GDM1 (cell line): ENCODE data around the gene NPEPL1.
"Not testable (repeated sequence)": the region's sequence is repeated elsewhere in the genome, so short reads cannot be mapped to it uniquely, and the experiment has no call there.

Experiments used
- DNase-seq: peaks from one replicate; lab custom pipeline; 2025; lab: John Stamatoyannopoulos, UW

Gene NPEPL1

DNA sequence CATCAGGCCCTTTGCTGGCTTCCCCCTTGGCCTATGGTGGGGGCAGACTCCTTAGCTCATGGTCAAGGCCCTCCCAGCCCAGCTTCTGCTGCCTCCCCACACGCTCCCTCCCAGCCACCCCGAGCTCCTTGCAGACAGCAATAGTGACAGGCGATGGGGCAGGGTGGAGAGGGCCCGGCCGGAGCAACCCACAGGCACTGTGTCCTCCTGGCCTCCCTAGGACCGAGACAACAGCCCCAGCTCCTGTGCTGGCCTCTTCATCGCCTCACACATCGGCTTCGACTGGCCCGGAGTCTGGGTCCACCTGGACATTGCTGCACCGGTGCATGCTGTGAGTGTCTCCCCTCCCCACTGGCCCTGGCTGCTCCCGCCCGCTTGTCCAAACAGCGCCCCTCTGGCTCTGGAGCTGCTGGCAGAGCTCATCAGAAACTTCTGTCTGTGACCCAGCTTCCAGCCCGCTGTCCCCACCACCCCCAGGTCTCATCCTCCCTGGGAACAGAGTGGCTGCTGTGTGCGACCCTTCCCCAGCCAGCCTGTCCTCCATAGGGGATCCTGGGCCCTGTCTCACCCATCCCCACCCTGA lies 21.8 kb downstream of the NPEPL1 start:
- DNase-seq: no peak

DNA sequence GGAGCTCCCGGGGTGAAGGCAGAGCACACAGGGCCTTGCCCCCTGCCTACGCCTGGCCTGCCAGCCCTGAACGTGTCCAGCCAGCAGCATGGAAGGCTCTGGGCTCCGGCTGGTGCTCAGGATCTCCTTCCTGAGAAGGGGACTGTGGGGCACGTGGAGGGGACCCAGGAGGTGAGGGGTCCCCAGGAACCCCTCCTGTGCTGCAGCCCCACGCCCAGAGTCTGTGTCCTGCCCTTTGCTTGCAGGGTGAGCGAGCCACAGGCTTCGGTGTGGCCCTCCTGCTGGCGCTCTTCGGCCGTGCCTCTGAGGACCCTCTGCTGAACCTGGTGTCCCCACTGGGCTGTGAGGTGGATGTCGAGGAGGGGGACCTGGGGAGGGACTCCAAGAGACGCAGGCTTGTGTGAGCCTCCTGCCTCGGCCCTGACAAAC lies 22.3 kb downstream of the NPEPL1 start:
- no peak for DNase-seq

DNA sequence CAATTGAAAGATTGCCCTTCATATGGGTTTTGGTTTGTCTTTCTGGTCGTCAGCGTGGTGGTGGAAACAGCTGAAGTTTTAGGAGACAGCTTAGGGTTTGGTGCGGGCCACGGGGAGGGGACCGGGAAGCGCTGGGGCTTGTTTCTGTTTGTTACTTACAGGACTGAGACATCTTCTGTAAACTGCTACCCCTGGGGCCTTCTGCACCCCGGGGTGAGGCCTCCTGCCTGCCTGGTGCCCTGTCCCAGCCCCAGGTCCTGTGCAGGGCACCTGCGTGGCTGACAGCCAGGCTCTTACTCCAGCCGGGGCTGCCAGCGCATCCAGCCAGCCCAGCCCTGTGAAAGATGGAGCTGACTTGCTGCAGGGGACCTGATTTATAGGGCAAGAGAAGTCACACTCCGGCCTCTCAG lies 22.8 kb downstream of the NPEPL1 start:
- DNase-seq: no peak

DNA sequence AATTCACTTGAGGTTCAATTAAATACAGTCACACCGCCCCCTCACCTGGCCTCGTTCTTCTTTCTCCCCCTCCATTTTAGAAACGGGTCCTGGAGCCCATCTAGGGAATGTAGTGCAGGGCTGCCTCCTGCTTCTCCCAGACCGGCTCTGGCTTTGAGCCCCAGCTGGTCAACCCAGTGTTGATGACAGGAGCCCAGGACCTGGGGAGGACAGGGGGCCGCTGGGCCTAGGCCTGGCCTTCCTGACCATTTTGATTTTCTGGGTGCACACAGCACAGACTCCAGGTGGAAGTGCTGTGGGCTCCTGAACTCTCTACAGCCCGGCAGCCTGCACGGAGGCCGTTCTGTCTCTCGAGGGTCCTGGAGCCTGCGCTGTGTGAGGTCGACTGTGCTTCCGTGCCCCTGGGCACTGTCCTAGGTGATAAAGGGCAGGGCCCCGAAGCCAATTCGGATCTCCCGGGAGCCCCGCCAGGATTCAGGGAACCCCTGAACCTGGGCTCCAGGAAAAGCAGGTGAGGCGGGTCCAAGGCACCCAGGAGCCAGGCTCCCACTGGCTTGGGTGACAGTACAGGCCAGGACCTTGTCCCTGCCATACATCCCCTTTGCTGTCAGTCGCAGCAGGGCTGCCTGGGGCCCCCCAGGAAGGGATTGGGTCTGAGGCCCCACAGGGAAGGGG lies 23.3 kb downstream of the NPEPL1 start:
- DNase-seq: no peak

DNA sequence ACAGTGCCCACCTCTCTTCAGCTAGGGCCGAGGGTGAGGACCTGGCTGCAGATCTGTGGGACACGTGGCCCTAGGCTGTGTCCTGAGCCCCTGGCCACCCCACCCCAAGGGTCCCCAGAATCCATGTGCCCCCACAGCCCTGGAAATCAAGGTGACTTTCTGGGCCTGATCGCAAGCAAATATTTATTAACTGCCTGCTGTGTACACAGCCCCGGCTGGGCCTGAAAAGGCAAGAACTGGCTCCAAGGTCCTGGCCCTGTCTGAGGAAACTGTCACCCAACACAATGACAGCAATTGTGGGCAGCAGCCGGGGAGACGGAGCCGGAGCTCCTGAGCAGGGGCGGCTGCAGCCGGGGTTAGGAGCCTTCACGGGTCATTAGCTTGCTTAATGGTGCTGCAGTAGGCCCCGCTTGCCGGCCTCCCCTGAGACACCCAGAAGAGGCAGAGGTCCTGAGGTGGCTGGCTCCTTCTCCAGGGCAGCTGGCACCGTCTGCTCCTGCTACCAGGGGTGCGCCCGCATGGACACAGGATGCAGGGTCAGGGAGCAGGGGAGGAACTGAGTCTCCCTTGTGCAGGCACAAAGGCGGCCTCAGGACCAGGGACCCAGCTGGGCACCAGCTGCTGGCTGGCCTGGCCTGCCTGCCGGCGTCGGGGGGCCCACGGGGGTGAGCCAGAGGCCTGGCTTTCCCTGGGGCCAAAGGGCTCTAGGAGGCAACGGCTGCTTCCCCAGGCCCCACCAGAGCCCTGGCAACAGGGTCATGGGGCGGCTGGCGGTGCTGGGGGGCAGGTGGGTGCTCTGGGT lies 24.1 kb downstream of the NPEPL1 start:
- DNase-seq: no peak

DNA sequence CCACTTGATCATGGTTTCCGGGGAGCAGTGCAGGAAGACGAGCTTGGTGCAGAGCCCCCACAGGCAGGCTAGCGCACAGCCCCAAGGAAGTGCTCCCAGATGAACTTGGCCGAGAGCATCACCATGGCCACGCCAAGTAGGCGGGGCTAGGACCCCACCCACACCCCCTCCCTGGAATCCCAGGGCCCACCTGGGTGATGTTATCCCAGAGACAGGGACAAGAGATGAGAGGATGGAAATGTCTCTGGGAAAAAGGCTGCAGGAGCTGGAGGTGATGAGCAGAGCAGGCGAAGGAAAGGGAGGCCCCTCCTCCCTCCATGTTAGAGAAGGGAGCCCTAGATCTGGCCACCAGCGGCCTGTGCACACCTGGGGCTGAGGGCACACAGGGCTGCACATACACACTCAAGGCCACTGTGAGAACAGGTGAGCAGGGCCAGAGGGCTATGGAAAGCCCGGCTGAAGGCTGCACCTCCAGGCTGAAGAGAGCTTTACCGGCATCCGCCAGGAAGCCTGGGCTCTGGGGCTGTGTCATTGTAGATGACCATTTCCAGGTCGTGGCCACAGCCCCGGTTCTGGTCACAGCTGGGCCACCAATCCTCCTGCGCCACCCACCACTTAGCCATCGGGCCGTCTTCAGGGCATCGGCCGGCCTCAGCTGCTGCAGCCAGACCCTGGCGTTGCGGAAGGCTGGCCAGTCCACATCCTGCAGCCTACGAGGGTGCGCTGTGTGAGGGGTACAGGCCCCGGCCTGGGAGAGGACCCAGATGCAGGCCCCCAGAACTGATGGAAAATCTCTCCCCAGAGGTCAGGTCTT lies 24.9 kb downstream of the NPEPL1 start:
- no peak for DNase-seq

DNA sequence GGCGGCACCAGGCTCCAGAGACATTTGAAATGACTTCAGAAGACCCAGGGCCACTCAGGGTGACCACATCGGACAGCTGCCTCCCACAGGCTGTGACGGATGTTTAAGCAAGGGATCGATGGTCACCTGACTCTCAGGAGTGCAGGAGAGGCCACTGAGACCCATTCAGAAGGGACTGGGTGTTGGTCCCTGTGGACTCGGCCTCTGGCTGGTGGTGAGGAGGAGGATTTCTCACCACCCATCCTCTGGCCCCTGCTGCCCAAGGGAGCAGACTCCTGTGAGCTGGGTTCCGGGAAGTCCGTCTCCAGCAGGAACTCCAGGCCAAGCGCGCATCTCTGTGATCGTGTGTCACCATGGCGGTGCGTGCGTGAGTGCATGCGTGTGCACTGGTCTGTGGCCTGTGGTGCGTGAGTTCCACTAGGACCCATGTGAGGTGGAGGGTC lies 25.5 kb downstream of the NPEPL1 start:
- no peak for DNase-seq

DNA sequence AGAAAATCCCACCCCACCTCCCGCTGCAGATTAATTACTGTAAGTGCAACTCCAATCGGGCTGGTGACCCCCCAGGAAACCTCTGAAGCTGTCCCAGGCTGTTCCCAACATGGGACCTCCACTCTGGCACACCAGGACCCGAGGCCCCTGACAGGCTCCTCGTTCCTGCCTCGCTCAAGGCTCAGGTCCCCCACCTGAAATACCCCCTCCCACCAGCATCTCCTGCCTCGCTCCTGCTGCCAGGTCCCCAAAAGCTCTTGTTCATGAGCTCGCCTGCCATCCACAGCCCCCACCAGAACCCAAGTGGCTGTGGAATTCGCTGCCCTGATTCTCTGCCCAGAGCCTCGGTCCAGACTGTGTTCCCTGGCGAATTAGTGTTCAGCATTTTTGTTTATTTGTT lies 26.1 kb downstream of the NPEPL1 start:
- DNase-seq: no peak

DNA sequence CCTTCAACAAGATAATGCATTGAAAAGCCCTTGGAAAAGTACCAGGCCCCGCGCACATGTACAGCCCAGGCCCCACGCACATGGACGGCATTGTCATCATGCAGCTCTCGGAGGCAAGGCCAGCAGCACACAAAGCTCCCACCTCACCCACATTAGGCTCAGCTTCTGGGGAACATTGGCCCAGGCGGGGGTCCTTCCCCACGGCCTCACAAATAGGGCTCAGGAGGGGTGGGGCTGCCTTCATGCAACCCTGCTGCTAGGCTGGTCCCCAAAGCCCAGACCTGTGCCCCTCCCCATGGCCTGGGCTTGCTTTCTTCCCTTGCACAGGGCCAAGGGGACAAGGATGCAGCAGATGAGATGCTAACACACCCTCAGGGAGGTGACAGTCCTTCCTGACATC lies 26.7 kb downstream of the NPEPL1 start:
- DNase-seq: no peak

DNA sequence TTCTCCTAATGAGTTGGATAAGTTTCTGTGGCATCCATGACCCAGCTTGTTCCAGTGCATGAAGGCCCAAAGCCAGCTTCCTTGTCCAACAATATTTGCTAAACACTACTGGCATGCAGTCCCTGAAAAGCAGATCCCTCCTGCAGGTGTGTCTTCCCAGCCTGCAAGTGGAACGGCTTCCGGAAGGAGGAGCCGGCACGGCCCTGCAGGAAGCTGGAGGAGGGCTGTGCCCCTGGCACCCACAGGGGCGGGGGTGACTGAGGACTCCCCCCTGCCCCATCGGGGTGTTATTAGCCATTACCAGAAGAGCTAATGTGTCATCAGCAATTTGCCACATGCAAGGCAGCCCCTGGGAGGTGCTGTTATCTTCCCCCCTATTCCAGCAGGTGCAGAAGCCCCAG lies 27.4 kb downstream of the NPEPL1 start:
- DNase-seq: no peak

DNA sequence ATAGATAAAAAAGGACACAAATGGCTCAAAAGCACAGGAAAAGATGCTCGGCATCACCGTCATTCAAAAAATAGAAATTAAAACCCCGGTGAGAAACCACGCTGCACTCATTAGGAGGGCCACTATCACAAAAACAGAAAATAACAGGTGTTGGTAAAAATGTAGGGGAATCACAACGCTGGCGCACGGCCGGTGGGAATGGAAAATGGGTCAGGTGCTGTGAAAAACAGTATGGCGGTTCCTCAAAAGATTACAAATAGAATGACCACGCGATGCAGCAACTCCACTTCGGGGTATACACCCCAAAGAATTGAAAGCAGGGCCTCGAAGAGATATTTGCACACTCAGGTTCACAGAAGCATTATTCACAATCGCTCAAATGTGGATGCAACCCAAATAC lies 28.3 kb downstream of the NPEPL1 start:
- DNase-seq: no peak

DNA sequence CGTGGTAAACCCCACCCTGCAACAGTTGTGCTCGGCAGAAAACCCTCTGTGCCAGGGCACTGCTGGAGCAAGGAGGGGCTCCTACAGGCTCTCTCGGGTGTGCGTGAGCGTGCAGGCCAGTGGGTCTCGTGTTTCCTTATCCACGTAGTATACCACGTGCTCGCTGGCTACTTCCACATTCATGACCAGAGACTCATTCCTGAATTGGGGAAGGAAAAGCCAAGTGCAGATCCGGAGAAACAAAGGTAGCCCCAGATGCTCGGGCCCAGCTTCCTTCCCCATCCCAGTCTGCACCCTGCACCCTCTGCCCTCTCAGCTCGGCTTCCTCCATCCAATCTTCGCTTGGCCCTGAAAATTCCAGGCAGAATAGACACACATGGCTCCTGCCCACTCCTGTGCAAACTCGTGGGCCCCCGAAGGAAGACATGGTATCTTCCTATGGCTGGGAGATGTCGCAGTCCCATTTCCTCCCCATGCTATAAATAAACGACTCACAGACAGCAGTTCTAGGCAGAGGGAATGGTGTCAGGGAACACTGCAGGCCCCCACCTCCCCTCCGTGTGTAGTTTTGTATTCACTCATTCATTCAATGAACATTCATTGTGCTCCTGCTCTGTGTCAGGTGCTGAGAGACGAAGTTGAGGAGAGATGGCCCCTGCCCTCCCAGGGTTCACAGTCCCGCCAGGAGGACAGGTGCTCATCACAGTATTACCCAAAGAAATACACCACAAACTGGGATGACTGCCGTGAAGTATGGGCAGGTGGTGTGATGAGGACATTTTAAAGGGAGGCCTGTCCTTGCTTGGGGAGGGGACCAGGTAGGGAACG lies 29.6 kb downstream of the NPEPL1 start:
- DNase-seq: no peak

DNA sequence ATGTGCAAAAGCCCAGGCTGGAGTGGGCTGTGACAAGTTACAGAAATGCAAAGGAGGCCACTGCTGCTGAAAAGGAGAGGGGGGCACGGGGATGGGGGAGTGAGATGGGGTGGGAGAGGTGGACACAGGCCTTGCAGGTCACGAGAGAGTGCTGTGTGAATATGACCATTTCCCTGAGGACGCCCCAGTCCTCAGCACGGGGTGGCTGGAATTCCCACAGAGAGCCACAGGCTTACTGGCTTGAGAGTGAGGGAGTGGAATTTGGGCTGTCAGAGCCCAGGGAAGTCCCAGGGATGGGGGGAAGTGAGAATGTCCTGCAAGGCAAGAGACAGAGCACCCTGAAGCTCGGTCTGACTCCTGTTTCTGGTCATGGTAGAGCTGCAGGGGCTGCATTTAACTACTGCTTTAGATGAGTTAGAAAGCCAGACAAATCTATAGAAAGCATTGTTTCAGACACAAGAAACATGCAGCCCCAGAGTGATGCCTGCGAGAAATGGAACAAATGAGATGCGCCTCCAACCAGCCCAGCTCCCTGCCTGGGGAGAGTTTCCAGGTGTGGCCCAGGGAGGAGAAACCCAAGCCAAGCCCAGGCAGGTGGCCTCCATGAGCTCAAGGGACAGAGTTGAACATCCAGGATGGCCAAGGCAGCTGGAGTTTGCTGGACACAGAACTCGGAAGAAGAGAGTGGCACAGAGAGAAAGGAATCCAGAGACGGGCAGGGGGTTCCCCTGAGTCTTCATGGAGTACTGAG lies 30.5 kb downstream of the NPEPL1 start:
- DNase-seq: no peak

DNA sequence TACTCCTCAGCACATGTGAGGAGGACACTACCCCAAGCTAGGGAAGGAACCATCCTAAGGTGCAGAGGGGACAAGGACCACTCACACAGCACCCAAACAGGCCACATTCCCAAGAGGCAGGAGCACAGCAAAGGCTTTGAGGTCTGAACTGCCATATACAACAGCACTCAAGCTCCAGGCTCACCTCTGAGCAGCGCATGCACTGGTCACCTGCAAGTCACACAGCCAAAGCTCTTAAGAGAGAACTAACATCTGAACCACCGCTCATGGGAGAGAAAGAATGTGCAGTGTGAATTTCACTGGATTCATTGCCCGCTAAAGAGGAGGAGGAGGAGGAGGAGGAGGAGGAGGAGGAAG lies 31.0 kb downstream of the NPEPL1 start:
- no peak for DNase-seq

DNA sequence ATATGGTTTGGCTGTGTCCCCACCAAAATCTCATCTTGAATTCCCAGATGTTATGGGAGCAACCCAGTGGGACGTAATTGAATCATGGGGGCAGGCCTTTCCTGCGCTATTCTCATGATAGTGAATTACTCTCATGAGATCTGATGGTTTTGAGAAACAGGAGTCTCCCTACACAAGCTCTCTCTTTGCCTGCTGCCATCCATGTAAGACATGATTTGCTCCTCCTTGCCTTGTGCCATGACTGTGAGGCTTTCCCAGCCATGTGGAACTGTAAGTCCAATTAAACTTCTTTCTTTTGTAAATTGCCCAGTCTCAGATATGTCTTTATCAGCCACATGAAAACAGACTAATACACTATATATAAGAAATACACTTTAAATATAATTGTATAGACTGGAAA lies 33.6 kb downstream of the NPEPL1 start:
- DNase-seq: not testable (repeated sequence)

DNA sequence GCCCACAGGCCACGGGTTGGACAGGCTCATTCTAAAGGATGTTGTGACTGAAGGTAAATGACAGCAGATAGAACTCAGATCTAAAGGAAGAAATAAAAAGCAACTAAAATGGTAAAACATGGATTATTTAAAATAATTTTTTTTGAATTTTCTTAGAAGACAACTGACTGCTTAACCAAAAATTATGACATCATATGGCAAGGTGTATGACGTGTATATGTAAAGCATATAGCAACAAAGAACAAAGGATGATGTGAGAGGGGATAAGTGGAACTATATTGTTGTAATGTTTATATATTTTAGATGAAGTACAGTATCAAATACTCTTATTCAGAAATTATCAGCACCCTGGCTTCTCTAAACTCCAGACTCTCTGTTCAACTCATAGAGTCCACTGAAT lies 38.6 kb downstream of the NPEPL1 start:
- DNase-seq: no peak

DNA sequence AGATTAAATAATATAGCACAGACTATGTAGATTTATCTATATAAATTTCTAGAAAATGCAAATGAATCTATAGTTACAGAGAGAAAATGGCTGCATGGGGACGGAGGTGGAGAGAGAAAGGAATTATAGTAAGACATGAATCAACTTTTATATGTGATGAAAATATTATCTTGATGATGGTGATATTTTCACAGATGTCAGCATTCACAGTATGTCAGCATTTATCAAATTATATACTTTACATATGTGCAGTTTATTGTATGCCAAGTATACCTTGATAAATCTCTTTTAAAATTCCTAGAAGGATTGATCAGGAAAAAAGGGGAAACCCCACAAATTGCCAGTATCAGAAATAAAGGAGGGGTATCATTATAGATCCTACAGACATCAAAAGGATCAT lies 44.6 kb downstream of the NPEPL1 start:
- DNase-seq: no peak

DNA sequence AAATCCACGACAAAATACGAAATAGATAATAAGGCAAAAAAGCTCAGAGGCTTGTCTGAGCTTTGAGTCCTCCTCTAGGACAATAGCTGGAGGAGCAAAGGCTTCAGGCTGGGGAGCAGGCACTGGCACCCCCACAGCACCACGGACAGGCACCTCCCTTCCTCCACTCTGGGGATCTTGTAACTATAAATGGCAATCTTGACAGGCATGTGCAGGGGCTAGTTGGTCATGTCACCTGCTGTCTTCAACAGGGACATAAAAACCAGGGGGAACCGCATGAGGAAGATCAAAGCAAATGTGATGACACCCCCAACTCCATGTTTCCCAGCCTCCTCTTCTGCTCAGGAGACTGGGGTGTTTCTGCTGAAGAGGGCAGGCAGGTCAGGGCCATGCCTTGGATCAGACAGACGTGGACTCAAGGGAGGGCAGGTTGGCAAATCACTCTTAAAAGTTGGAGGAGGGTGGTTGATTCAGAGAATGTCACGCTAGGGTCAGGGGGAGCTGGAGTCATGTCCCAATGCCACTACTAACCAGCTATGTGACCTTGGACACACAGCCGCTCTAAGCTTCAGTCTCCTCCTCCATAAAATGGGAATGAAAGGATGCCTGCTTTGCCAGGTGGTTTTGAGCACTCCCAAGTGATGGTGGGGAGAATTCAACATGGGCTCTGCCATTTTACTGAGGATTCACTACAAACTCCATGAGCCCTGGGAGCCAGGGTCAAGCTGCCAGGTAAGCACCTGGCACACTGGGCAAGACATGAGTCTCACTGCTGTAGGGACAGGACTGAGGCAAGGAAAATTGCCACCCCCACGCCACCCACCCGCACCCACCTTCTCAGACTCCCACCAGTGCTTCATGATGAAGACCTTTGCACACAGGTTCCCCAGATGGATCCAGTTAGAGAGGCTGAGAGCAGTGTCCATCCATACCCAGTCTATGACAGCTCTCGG lies 48.0 kb downstream of the NPEPL1 start:
- no peak for DNase-seq

DNA sequence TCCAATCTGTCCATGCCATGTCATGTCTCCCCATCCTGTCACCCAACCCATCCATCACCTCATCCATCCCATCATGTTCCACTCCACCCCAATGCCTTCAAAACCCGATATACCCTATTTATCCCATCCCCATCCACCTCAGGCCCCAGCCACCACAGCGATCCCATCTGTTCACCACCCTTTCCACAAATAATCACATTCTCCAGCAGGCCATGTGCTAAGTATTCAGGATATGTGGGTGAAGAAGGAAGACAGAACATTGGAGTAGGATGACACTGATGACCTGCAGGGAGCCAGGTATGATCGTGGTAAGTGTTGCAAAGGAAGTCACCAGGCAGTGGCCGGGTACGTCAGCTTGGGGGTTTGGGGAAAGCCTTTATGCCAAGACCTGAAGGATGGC lies 48.8 kb downstream of the NPEPL1 start:
- DNase-seq: no peak
